Ectodermal cell (in vitro differentiated cells): ENCODE measurements around the gene VASN.

Experiments used
- H3K27ac ChIP-seq: 2 replicates; pipeline ENCODE4 v1.7.0; 2013; ENCODE audit warnings: mild to moderate bottlenecking, low read depth, low read length; ENCODE audit not compliant: insufficient read depth, poor library complexity, severe bottlenecking
- H3K27me3 ChIP-seq: 2 replicates; pipeline ENCODE4 v1.7.0; 2013; ENCODE audit warnings: mild to moderate bottlenecking, low read length; ENCODE audit not compliant: insufficient read depth, control insufficient read depth, poor library complexity, severe bottlenecking
- H3K36me3 ChIP-seq: one replicate; pipeline ENCODE4 v1.7.0; 2013; ENCODE audit warnings: low read length; ENCODE audit not compliant: control insufficient read depth, insufficient read depth
- H3K4me1 ChIP-seq: one replicate; pipeline ENCODE4 v1.7.0; 2013; ENCODE audit warnings: low read length; ENCODE audit not compliant: control insufficient read depth, insufficient read depth
- H3K4me3 ChIP-seq: 2 replicates; pipeline ENCODE4 v1.7.0; 2013; ENCODE audit warnings: low read depth, low read length, control low read depth; ENCODE audit not compliant: insufficient read depth
- H3K9me3 ChIP-seq: 2 replicates; pipeline ENCODE4 v1.7.0; 2013; ENCODE audit warnings: mild to moderate bottlenecking, low read length, moderate library complexity; ENCODE audit not compliant: control insufficient read depth
- WGBS, 2 experiments: methylation state at CpG; one replicate each; pipeline ENCODE4 v1.1.7; 2013; ENCODE audit warnings: missing lambda C conversion rate in 2 of 2; 5-methylcytosine and 5-hydroxymethylcytosine counted together

Gene VASN

GRCh38 chr16:4386451-4386805 lies 14.8 kb downstream of the VASN start:
- Histone ChIP-seq H3K9me3 (no peaks in the 10 kb centered on the region), H3K4me3 (no peak overlapping the region), H3K27ac (no peak overlapping the region), H3K36me3 (peaks cover 4% of the 10 kb centered on the region), H3K4me1 (peaks cover 27% of the 10 kb centered on the region), H3K27me3 (no peaks in the 10 kb centered on the region)
- 82% methylated on average over 8 of the region's 8 CpGs for WGBS, 2 experiments

GRCh38 chr16:4386951-4387565 lies 15.4 kb downstream of the VASN start:
- peaks cover 4% of the 10 kb centered on the region for H3K36me3 ChIP-seq
- 91 to 96% methylated on average over 10 of the region's 10 CpGs for WGBS, 2 experiments
- H3K4me3 ChIP-seq: no peak overlapping the region
- H3K9me3 ChIP-seq: no peaks in the 10 kb centered on the region
- H3K27ac ChIP-seq: no peak overlapping the region
- peaks cover 33% of the 10 kb centered on the region for H3K4me1 ChIP-seq
- no peaks in the 10 kb centered on the region for H3K27me3 ChIP-seq

GRCh38 chr16:4387781-4388180 lies 16.1 kb downstream of the VASN start:
- no peak overlapping the region for H3K4me3 ChIP-seq
- H3K27ac ChIP-seq: no peak overlapping the region
- peaks cover 41% of the 10 kb centered on the region for H3K4me1 ChIP-seq
- no peaks in the 10 kb centered on the region for H3K27me3 ChIP-seq
- WGBS, 2 experiments: 95% methylated on average over 20 of the region's 20 CpGs
- no peaks in the 10 kb centered on the region for H3K9me3 ChIP-seq
- H3K36me3 ChIP-seq: no peaks in the 10 kb centered on the region

- no peak overlapping the region for H3K27ac ChIP-seq
- H3K9me3 ChIP-seq: no peaks in the 10 kb centered on the region
- no peak overlapping the region for H3K4me3 ChIP-seq
- no peaks in the 10 kb centered on the region for H3K36me3 ChIP-seq
- no peaks in the 10 kb centered on the region for H3K27me3 ChIP-seq
- H3K4me1 ChIP-seq: peaks cover 47% of the 10 kb centered on the region
- 67 to 71% methylated on average over 19 of the region's 19 CpGs for WGBS, 2 experiments
Measured at GRCh38 chr16:4388271-4389021, 16.8 kb downstream of the VASN start.

GRCh38 chr16:4389051-4389955 lies 17.7 kb downstream of the VASN start:
- Histone ChIP-seq H3K36me3 (no peaks in the 10 kb centered on the region), H3K27ac (peak overlapping the region; percentile 5), H3K27me3 (no peaks in the 10 kb centered on the region), H3K9me3 (no peaks in the 10 kb centered on the region), H3K4me1 (peaks cover 48% of the 10 kb centered on the region), H3K4me3 (no peak overlapping the region)
- 53 to 56% methylated on average over 27 of the region's 27 CpGs for WGBS, 2 experiments

- peaks cover 48% of the 10 kb centered on the region for H3K4me1 ChIP-seq
- H3K27me3 ChIP-seq: no peaks in the 10 kb centered on the region
- WGBS, 2 experiments: 76 to 80% methylated on average over 18 of the region's 18 CpGs
- H3K27ac ChIP-seq: no peak overlapping the region
- H3K9me3 ChIP-seq: no peaks in the 10 kb centered on the region
- no peaks in the 10 kb centered on the region for H3K36me3 ChIP-seq
- H3K4me3 ChIP-seq: no peak overlapping the region
Measured at GRCh38 chr16:4390266-4391260, 18.9 kb downstream of the VASN start.

GRCh38 chr16:4391631-4392381 lies 20.2 kb downstream of the VASN start:
- peak overlapping the region; percentile 8 for H3K27ac ChIP-seq
- 63 to 66% methylated on average over 22 of the region's 22 CpGs for WGBS, 2 experiments
- H3K4me3 ChIP-seq: no peak overlapping the region
- peaks cover 48% of the 10 kb centered on the region for H3K4me1 ChIP-seq
- no peaks in the 10 kb centered on the region for H3K27me3 ChIP-seq
- H3K9me3 ChIP-seq: no peaks in the 10 kb centered on the region
- H3K36me3 ChIP-seq: no peaks in the 10 kb centered on the region

GRCh38 chr16:4392382-4393239 lies 21.0 kb downstream of the VASN start:
- Histone ChIP-seq H3K27me3 (no peaks in the 10 kb centered on the region), H3K4me1 (peaks cover 47% of the 10 kb centered on the region), H3K27ac (peak overlapping the region; percentile 67), H3K36me3 (no peaks in the 10 kb centered on the region), H3K4me3 (no peak overlapping the region), H3K9me3 (no peaks in the 10 kb centered on the region)
- WGBS, 2 experiments: 32 to 35% methylated on average over 25 to 27 of the region's 27 CpGs
